T-helper 1 cell treated with Interleukin-12 subunit alpha and Interleukin-12 subunit beta and Interleukin-4 antibody, amounts not matched to agents 30 ng/mL and 1 ng/mL, for 36 hours (primary cell): Measurements from ENCODE around the gene MMUT. TPM values are rescaled to one million over a fixed set of nuclear protein-coding genes. Genes with fewer than 3 reads are reported as not detected.
"Not testable (repeated sequence)": the region's sequence is repeated elsewhere in the genome, so short reads cannot be mapped to it uniquely, and the experiment has no call there.

Source experiments
- intact Hi-C: fragments of 100-400 bp; cut with micrococcal nuclease; formaldehyde crosslinking; loops from one replicate; pipeline ENCODE4 v1.15.1; 2024
- total RNA-seq: library from RNA; stranded (reverse); gene quantifications from 2 replicates; pipeline ENCODE4 v1.2.3, GENCODE V29; 2022

MMUT gene
- total RNA-seq, 1 donor from 2014 or later: 14.0 TPM

DNA sequence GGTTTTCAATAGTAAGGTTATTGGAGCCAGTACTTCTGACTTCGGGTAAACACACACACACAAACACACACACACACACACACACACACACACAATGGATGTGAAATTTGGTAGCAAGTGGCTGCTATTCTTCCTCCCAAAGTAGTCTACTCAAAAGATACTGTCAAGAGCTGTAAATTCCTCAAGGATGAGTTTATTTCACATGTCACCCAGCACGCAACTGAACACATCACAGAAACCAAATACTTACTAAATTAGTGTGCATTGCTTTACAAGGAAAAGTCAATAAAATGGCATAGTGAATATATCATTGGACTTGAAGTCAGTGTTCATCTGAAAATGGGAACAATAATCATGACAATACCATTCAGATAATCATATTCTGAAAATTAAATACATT lies 32.9 kb downstream of the MMUT start:
- intact Hi-C loops: no loop called here

DNA sequence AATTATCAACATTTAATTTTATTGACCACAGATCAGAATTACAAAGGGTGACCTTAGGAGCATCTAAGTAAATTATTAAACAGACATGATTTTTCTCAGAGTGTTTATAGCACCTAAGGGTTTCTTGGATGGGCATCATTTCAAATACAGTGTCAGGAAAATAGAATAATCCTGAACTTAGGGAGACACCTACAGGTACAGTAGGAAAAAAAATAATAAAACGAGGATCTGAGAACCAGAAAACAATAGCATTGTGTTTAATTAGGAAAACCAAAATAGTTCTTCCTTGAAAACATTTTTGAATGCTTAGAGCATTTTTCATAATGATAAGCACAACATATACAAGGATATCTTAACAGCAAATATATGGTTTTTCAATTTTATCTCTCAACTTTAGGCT lies 39.2 kb downstream of the MMUT start:
- intact Hi-C loops: no loop called here

DNA sequence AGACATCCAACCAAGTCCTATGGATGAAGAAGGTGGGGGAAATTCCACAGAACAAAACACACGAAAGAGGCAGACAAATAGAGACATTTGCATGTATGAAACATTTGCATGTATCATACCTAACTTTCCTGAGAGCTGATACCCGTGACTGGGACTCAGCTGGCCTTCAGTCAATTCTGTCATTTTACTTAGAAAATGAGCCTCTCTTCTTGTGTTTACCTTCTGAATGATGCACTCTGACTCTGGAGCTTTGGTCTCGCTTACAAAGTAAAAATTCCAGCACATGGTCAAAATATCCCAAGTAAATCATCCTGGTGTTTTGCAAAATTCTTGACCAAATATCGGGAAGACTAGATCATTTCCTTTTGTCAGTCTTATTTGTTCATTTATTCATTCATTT lies 46.9 kb downstream of the MMUT start:
- intact Hi-C loops: no loop called here

GRCh38 chr6:49415358-49415757 lies 47.7 kb downstream of the MMUT start:
- intact Hi-C loops: no loop called here

DNA sequence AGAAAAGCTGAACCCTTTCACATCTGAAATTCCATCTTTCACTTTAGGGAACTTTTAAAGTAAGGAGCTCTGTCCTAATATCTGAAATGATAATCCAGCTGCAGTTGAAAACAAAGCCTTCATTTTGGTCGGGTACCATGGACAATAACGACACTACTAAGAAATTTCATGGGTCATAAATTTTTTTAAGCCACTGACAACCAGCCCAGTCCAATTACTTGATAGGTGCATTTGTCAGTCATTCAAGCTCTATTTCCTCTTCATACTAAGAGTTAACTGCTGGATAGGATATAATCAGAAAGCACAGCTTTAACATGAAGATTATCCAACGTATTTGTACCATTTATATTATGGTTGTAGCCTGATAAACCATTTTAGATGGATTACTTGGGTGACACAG lies 52.5 kb downstream of the MMUT start:
- intact Hi-C loops: loop anchor here (1.0 kb wide), 3 partner anchors 1622 to 1996 kb away; no protein-coding TSS in a partner anchor

- intact Hi-C loops: loop anchor here (1.0 kb wide), 3 partner anchors 1622 to 1996 kb away; no protein-coding TSS in a partner anchor
Measured at GRCh38 chr6:49409951-49410542, 53.0 kb downstream of the MMUT start.

- intact Hi-C loops: no loop called here
Measured at GRCh38 chr6:49406250-49406970, 56.6 kb downstream of the MMUT start.

GRCh38 chr6:49401063-49401462 lies 62.0 kb downstream of the MMUT start:
- intact Hi-C loops: no loop called here

DNA sequence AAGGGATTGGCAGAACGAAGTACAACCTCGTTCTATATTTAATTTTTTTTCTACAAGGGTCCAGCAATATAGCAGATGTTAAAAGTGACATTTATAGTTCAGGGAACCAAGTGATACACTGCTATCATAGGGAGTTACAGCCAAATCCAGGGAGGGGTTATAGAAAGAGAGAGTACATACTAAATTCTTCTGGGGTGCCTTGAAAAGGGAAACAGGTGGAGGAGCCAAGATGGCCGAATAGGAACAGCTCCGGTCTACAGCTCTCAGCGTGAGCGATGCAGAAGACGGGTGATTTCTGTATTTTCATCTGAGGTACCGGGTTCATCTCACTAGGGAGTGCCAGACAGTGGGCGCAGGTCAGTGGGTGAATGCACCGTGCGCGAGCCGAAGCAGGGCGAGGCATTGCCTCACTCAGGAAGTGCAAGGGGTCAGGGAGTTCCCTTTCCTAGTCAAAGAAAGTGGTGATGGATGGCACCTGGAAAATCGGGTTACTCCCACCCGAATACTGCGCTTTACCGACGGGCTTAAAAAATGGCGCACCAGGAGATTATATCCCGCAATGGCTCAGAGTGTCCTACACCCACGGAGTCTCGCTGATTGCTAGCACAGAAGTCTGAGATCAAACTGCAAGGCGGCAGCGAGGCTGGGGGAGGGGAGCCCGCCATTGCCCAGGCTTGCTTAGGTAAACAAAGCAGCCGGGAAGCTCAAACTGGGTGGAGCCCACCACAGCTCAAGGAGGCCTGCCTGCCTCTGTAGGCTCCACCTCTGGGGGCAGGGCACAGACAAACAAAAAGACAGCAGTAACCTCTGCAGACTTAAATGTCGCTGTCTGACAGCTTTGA lies 76.2 kb downstream of the MMUT start:
- intact Hi-C loops: not testable (repeated sequence)

DNA sequence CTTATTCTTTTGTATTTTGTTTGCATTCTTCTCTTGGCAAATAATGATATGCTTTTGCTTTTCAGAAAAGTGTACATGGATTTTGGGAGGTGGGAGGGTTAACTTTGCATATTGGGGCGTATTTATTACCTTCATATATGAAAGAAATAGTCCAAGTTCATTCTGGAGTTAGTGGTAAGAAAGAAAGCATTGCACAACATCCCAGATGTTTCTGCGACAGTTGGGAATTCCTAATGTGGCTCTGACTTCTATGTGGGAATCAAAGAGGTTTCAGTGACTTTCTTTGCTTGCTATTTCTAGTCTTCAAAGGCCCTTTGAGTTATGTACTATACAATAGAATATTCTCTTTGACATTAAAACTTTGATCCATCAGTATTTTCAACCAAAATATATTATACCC lies 78.1 kb downstream of the MMUT start:
- intact Hi-C loops: no loop called here

Other genes with a start within 250 kb of the MMUT start
- 11.9 and 13.7 TPM in 2 replicates for gene CENPQ, start 117 bp upstream of the MMUT start, total RNA-seq
- gene GLYATL3, start 36.7 kb upstream of the MMUT start, total RNA-seq: not detected in 2 replicates
- not detected in 2 replicates for gene C6orf141, start 87.4 kb upstream of the MMUT start, total RNA-seq
- gene RHAG, start 173.6 kb upstream of the MMUT start, total RNA-seq: not detected in 2 replicates